Erythroblast (primary cell): ENCODE results near the gene KLHDC7B.

Experiments
- GATA1 ChIP-seq: IDR thresholded peaks from 2 replicates; pipeline ENCODE4 v1.6.1; 2011; ENCODE audit warnings: low read depth, mild to moderate bottlenecking, control low read depth, low read length, moderate library complexity
- POLR2A ChIP-seq: IDR thresholded peaks from 2 replicates; pipeline ENCODE4 v1.6.1; 2011; ENCODE audit warnings: mild to moderate bottlenecking, low read length

DNA sequence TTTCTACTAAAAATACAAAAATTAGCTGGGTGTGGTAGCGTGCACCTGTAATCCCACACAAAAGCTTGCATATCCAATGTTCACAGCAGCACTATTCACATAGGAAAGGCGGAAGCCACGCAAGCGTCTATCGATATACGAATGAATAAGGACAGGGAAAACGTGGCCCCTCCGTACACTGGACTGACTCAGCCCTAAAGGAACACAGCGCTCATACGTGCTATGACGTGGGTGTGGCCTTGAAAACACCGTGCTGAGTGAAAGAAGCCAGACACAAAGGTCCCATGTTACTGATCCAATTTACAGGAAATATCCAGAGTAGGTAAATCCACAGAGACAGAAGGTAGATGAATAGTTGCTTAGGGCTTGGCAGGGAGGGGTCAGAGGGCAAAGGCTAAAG, 45.2 kb upstream of the KLHDC7B start:
- TF ChIP-seq POLR2A (no peak), GATA1 (no peak)
